Upper lobe of left lung (tissue), 4 donors: Measurements from ENCODE around the gene CRYBG2.
"Not testable (repeated sequence)": the region's sequence is repeated elsewhere in the genome, so short reads cannot be mapped to it uniquely, and the experiment has no call there.

Source experiments
- POLR2AphosphoS5 ChIP-seq, 2 donors: sonication (generic); formaldehyde crosslinking; IDR thresholded peaks; one replicate each; pipeline ENCODE4 v1.5.1; 2017; ENCODE audit warnings: antibody characterized with exemption in 2 of 2
- TF ChIP-seq, protein P1 (sequence below), 6 experiments: fragments of 450-650 bp in 4 of 6; fragments of 200-600 bp in 2 of 6; sonication (generic) in 2 of 6; IDR thresholded peaks; one replicate each; pipeline ENCODE4 v1.5.1; 2016 to 2019; ENCODE audit warnings: antibody characterized with exemption in 6 of 6

DNA sequence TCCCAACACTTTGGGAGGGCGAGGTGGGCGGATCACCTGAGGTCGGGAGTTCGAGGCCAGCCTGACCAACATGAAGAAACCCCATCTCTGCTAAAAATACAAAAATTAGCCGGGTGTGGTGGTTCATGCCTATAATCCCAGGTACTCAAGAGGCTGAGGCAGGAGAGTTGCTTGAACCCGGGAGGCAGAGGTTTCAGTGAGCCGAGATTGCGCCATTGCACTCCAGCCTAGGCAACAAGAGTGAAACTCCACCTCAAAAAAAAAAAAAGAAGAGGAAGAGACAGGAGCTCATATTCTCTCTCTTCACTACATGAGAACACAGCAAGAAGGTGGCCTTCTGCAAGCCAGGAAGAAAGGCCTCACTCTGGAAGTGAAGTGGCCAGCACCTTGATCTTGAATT is 20.6 kb downstream of the CRYBG2 start:
- TF ChIP-seq, protein P1, sequence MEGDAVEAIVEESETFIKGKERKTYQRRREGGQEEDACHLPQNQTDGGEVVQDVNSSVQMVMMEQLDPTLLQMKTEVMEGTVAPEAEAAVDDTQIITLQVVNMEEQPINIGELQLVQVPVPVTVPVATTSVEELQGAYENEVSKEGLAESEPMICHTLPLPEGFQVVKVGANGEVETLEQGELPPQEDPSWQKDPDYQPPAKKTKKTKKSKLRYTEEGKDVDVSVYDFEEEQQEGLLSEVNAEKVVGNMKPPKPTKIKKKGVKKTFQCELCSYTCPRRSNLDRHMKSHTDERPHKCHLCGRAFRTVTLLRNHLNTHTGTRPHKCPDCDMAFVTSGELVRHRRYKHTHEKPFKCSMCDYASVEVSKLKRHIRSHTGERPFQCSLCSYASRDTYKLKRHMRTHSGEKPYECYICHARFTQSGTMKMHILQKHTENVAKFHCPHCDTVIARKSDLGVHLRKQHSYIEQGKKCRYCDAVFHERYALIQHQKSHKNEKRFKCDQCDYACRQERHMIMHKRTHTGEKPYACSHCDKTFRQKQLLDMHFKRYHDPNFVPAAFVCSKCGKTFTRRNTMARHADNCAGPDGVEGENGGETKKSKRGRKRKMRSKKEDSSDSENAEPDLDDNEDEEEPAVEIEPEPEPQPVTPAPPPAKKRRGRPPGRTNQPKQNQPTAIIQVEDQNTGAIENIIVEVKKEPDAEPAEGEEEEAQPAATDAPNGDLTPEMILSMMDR (IDR thresholded peaks at IDR 0.05), result not testable (repeated sequence)
- TF ChIP-seq POLR2AphosphoS5 (IDR thresholded peaks at IDR 0.05), result not testable (repeated sequence)
